NCI-H1417 (cell line): ENCODE results near the gene FGFR1OP2.
A peak's percentile ranks its signal among the peaks of the same experiment; 100 is the strongest.
"Not testable (repeated sequence)": the region's sequence is repeated elsewhere in the genome, so short reads cannot be mapped to it uniquely, and the experiment has no call there.

ENCODE experiments used
- DNase-seq, 3 experiments: peaks; one replicate each; lab custom pipeline; 2025; lab: John Stamatoyannopoulos, UW

Gene FGFR1OP2

DNA sequence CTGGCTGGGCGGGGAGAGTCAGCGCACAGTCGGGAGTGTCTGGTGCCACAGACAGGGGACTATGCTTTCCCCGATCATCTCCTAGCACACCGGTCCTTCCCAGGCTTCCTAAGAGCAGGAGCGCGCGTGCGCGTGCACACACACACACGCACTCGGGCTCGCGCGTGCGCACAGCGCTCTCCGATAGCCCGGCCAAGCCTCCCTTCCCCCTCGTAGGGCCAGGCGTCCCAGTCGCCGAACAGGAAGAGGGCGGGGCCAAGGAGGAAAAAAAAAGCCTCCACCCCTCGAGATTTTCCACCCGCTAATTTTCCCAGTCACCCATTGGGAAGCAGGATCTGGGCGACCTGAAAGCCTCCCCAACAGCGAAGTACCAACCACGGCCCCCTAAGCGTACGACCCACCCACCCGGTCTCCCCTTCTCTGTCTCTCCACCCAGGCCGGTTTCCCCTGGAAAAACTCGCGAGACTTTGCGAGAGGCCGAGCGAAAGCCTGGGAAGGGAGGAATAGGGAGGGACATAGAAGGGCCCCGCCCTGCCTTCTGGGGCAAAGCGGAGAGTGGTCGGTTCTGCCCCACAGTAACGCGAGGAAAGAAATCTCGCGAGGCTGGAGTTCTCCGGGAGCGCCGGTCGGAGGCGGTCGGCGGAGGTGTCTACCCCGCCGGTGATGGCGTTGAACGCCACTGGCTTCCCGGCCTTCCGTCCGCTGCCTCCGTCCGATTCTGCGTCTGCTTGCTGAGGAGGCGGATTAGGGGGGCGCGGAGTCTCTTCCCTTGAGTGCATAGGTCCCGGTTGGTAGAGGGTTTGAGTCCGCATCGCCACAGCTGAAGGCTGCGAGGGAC, at the start of gene FGFR1OP2, which contains the start of gene INTS13:
Gene FGFR1OP2, plus strand, starts transcription at position 608 of the 838 bp plus-strand sequence. CDS start 15,689 bp downstream, outside the sequence.
Gene INTS13, minus strand, starts transcription at position 119 of the 838 bp plus-strand sequence. CDS start 1,178 bp downstream, outside the sequence.
- peak; percentile 98 to 100 (median 99) for DNase-seq

DNA sequence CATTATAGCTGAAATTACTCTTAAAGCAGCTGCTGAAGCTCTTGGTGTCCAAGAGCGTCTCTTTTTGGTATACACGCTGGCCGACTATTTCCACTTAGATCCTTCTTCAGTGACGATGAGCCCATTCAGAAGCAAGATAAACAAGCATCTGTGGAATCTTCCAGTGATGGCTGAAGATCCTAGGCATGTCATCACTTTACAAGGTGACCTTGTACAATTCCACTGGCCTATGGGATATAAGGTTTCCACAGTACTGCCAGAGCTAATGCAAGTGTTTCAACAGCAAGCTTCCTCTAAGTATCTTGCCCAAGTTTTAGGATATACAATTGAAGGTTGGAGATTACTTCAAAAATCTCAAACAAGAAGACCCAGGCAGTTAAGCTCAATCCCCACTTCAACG, 47.5 kb upstream of the FGFR1OP2 start:
- no peak for DNase-seq

DNA sequence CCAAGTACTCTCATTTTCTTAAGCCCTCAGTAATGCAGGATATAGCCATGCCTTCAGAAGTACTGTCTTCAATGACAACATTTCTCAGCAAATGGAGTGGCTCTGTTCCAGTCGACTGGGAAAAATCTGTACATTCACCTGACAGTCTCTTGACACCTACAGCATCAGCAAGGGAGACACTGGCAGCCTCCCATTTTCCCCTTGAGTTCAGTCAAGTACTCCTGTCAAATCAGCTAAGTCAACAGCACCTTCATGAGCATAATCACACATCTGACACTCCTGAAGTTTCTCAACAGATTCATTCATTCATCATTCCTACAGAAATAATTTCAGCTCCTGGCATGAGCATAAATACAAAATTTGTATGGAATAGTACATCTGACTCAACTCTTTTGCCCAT, 46.6 kb upstream of the FGFR1OP2 start:
- DNase-seq, result peak in 2 of 3 experiments; percentile 20 to 73

DNA sequence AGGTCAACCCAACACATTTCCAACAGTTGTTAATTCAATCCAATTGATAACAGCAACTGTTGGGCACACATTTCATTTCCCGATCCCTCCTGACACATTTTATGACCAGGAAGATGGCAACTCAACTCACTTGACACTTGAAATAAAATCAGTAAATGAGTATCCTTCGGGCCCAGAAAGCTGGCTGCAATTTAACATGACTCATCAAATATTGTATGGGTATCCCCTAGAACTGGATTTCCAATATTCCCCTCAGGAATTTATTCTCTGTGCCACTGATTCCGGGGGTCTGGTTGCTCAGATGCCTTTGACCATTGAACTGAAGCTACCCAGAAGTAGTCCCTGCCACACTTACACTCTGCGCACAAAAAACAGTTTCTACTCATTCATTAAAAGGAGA, 42.6 kb upstream of the FGFR1OP2 start:
- no peak for DNase-seq

DNA sequence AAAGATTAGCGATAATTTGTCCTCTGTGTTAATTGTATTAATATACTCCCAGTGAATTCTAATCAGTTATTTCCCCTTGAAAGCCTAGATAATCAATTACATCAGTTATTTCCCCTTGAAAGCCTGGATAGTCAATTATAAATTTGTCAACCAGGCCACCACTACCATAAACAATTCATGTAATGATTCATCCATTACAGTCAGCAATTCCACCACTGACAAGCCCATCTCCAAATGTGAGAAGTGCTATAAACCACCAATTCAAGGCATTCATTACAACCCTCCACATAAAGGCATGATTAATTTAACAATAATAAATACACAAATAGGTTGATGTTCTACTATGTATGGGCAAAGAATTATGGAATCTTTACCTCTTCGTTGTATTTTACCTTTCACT, 41.4 kb upstream of the FGFR1OP2 start:
- DNase-seq, result no peak

DNA sequence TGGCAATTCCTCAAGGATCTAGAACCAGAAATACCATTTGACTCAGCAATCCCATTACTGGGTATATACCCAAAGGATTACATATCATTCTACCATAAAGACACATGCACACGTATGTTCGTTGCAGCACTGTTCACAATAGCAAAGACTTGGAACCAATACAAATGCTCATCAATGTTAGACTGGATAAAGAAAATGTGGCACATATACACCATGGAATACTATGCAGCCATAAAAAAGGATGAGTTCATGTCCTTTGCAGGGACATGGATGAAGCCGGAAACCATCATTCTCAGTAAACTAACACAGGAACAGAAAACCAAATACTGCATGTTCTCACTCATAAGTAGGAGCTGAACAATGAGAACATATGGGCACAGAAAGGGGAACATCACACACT, 34.9 kb upstream of the FGFR1OP2 start:
- not testable (repeated sequence) for DNase-seq

DNA sequence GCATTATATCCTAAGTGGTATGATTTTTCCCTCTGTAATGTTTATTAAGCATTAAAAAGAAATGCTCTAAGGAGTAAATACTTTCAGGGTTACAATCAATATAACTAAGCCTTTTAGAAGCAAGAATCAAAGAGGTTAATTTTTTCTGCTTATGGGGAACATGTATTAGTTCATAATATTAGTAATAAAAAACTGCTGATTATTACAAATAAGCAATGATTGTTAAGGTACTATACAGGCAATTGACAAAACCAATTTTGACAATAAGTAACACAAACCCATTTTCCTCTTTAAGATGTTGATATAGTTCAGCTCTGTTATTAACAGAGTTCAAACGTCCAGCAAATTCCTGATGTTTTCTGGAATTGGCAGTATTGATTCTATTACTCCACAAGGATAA, 32.2 kb upstream of the FGFR1OP2 start:
- no peak for DNase-seq

DNA sequence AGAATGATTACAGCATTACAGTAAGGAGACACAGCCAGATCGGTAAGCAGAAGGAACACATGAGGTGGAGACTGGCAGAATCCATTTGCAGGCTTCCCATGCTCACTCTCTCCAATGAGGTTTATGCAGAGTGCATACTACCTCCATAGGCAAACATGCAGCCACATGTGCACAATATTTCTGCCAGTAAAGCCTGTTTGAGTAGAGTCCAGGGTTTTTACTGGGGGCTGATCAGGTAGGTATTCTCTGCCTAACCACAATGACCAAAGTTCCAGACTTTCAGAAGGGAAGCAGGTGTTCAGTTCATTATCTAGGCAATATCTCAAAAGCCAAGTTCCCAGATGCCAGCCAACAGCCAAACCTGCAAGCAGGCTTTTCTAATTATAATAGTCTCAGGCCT, 31.6 kb upstream of the FGFR1OP2 start:
- DNase-seq, result peak in 1 of 3 experiments; percentile 3

DNA sequence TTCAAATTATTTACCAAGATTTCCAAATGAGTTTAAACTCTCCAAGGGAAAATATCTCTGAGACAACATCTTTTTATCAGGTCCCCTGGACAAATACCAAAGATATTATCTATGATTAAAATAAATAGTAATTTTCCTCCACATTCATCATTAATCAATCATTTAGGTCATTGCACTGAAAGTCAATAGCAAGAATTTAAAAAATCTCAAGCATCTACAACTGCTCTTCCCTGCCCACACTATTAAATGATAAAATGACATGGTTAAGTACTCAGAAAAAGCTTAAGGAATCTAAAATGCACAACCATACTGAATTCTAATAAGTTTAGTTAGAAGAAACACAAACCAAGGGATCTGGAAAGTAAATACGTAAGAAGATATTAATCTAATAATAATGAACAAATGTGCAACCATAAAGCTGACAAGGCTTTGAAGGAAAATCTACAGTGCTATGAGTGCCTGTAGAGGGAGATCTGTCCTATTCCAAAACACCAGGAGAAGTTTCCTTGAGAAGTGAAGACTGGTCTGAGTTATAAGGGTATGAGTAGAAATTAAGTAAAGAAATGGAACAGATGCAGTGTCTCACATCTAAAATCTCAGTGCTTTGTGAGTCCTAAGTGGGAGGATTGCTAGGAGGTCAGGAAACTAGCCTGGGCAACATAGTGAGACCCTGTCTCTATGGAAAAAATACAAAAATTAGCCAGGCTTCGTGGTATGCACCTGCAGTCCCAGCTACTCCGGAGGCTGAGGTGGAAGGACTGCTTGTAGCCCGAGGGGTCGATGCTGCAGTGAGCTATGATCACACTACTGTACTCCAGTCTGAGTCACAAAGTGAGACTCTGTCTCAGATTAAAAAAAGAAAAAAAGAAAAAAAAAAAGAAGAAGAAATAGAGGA, 19.7 kb upstream of the FGFR1OP2 start:
- no peak for DNase-seq

DNA sequence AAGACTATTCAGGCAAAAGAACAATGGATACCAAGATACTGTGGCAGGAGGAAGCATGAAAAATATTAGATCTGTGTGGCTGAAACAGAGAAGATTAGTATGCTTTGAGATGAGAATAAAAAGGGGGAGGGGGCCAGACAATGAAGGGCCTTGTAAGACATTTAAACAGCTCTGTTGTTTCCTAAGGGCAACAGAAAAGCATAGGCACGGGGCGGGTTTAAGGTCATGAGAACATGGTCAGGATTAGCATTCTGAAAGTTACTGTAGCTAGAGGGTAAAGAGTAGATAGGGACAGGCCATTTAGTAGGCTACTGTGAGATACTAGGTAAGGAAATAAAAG, 19.1 kb upstream of the FGFR1OP2 start:
- no peak for DNase-seq

DNA sequence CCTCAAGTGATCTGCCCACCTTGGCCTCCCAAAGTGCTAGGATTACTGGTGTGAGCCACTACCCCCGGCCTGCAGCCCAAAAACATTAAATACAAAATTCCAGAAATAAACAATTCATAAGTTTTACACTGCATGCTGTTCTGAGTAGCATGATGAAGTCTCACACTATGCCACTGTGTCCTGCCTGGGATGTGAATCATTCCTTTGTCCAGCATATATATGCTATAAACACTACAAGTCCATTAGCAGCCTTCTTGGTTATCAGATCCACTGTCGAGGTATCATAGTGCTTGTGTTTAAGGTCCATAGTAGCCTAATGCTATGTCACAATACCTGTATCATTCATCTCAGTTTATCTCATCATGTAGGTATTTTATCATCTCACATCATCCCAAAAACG, 16.4 kb upstream of the FGFR1OP2 start:
- no peak for DNase-seq

DNA sequence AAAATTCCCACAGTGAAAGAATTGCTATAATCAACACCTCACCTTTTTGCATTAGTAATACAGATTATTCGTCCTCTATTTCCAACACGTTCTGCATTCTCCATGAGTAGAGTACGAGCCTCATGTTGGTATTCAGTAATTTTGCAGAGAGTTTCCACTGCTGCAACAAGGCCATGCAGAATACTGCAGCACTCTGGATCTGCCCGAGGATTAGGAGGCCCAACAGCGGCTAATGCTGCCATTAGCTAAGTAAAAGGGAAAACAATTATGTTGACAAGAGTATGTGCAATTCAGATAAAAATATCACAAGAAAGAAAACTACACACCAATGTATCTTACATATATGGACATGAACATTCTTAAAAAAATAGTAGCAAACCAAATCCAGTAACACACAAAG, 9.6 kb upstream of the FGFR1OP2 start:
- no peak for DNase-seq

DNA sequence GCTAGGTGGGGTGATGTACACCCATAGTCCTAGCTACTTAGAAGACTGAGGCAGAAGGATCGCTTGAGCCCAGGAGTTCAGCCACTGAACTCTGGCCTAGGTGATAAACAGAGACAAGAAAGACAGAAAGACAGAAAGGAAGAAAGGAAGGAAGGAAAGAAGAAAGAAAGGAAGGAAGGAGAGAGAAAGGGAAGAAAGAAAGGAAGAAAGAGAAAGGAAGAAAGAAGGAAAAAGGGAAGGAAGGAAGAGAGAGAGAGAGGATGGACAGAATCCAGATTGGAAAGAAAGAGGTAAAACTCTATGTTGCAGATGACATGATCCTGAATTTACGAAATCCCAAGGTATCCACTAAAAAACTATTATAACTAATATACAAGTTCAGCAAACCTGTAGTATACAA, 8.7 kb upstream of the FGFR1OP2 start:
- DNase-seq, result no peak

DNA sequence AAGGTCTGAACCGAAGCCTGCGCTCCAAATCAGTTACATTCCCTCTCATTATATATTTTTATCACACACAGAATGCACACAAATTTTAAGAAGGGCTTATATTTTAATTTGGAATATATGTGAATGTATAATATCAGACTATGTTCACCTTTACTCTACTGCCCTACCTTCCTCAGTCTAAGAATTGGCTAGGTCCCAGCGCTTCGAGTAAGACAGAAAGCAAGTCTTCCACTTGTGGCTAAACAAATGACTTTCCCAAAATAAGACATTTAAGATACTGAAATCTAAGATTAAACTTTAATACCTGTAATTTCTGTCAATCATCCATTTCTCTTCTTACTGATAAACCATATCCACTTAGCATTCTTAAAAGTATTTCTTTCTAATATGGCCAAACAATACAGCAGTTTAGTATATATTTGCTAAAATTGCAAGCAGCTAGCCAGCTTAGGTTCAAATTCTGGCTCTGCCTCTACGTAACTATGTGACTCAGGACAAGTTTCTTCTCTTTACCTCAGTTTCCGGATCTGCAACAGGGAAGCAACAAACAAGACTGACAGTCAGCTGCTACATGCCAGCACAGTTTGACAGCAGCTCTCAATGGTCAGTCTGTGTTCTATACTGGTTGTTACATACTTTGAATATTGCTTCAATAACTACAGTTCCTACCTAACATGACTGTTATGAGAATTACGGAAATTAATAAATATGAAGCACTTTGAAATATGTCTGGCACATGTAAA, 2.5 kb upstream of the FGFR1OP2 start:
- DNase-seq, result no peak

DNA sequence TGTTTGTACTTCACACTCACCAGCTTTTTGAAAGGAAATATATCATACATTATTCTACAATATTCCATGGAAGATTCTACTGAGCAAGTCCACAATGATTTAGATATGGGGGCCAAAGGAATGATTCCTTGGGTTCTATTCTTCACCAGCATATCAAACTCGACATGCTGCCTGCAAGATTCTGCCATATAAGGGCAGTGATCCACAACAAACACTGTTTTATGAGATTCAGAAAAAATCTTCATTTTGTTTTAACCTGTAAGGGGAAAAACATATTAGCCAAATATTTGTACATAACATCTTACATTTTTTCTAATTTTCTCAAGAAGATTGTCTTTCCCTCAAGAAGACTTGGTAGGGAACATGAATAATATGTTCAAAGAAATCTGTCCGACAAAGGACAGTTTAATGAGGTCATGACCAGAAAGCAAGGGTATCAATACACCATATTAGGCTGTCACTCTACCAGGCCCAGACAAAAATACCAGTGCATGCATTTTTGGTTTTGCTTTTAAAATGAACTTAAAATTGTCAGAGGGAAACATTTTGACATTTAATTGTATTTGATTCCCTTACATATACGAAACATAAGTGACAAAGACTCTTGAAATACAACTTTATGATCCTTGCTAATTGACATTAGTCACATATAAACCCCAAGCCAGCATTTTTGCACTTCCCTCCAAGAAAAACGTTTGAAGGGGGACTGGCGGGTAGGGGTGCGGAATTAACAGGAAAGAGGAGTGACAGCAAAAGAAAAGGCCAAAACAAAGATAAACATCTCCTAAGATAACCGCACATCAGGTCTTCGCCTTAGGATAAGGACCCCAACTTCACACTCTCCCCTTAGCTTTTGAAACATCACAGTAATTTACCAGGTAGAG, 1.5 kb upstream of the FGFR1OP2 start:
- peak in 1 of 3 experiments; percentile 42 for DNase-seq

DNA sequence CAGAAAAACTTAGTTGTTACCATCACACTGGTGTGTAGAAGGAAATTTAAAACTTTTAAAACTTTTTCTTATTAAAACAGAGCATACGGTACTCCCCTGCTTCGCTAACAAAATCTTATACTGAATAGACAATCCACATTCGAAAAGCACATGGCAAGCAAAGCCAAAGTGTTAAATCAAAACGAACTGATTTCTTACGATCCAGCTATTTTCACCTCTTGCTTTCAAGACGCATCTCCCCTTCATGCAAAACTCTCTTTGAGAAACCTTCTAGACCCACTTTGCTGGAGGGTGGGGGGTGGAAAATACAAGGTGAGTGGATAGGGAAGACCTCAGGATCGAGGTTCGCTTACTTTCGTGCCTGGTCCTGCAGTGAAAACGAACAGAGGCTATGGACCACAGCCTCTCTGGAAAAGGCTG, 817 bp upstream of the FGFR1OP2 start:
- DNase-seq, result no peak

DNA sequence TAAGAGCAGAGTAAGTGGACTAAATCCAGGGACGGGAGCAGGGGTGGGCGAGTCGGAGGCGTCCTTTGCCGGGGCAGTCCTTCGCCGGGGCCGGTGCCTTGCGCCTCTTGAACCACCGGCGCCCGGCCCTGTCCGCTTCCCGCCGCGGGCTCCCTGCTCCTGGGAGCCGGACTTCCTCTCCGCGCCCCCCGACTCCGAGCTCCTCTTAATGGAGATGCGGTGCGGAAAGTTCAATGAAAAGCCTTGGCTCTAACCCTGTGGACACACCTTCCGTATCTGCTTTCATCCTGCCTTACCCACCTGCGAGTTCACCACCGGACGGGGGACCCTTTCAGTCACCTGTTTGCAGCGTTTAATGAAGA, 412 bp downstream of the FGFR1OP2 start:
- peak in 1 of 3 experiments; percentile 46 for DNase-seq

DNA sequence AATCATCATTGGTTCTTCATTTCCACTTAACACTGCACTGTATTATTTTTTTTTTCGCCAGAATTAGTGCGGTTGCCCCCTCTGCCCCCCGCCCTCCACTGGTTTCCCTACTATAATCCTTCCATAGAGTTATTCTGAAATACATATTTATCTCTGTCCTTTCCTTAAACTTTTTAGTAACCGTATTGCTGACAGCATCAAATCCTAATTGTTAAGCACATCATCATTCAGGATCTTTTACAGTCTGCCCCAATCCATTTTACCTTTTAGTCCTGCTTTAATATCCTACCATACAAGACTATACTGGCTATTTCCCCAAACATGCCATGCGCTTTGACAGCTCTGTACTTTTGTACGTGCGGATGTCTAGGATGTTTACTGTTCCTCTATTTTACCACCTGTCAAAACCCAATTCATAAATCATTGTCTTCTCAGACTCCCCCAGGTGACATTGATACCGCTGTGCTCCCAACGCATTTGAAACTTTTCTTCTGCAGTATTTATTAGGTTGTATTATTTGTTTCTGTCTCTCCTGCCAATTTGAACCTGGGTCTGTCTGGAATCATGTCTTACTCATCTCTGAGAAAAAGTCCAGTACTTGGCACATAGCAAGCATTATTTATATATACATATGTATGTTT, 1.0 kb downstream of the FGFR1OP2 start:
- DNase-seq, result peak in 2 of 3 experiments; percentile 25 to 66

DNA sequence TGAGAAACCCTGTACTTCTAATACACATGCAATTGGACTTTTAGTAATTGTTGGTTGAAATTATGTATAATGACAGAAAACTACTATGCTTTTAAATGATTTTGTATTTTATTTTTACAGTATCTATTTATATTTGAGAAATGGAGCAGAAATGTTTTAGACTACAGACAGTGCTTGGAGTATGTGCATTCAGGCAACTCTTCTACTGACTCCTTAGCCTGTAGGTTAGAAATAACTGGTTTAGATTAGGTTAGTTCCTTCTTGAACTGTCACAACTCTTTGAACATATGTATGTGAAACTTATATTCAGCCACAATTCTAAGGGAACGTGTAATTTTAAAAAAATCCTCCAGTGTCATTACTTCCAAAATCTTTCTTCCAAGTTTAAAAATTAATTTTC, 1.7 kb downstream of the FGFR1OP2 start:
- DNase-seq, result no peak

DNA sequence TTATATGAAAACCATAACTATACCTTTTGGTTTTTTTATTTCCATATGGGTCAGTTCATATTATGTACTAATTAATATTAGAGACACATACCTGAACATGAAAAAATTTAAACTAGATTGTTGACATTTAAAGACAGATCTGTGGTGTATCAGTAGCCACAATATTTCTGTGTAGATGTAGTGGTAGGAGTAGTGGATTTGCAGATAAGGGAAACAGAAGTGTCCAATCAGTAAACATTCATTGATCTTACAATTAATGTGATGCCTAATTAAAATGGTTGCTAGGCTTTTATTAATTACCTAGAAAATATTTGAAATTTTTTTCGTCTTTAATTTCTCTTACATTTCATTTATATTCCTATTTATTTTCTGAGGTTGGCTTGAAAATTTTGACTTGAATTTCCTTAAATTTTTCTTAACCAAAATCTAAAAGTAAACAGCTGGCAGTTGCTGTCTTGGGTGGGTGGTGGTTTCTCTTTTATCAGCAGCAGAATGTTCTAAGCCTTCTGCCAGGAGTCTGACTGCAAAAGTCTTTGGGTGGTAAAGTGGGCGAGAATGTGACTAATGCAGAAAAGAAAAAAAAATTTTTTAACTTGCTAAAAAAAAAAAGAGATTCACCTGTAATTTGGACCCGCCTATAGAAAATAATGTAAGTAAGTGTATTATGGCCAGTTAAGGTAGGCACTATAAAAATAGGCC, 2.4 kb downstream of the FGFR1OP2 start:
- DNase-seq, result no peak
